ENCODE data around the gene KCNMA1.

KCNMA1 gene

GRCh38 chr10:77359950-77360520, 277.6 kb downstream of the KCNMA1 start:
- TF ChIP-seq CTCF (IDR thresholded peaks at IDR 0.05; ENCODE audit: low read depth, low read length) (no peak), POLR2A (IDR thresholded peaks at IDR 0.05; ENCODE audit: extremely low read depth, insufficient read length) (no peak), MAX (IDR thresholded peaks at IDR 0.05; ENCODE audit: low read depth, low read length) (no peak), MYC (IDR thresholded peaks at IDR 0.05; ENCODE audit: low read depth, low read length) (no peak)
- H3K4me3 ChIP-seq (ENCODE audit: low read depth, low read length) = no peak overlapping the region
- DNase-seq (ENCODE audit: low read depth) = no peak

- no peak for TF ChIP-seq POLR2A (IDR thresholded peaks at IDR 0.05; ENCODE audit: extremely low read depth, insufficient read length)
- no peak for TF ChIP-seq MYC (IDR thresholded peaks at IDR 0.05; ENCODE audit: low read depth, low read length)
- TF ChIP-seq MAX (IDR thresholded peaks at IDR 0.05; ENCODE audit: low read depth, low read length) = no peak
- no peak for TF ChIP-seq CTCF (IDR thresholded peaks at IDR 0.05; ENCODE audit: low read depth, low read length)
- no peak overlapping the region for H3K4me3 ChIP-seq (ENCODE audit: low read depth, low read length)
- no peak for DNase-seq (ENCODE audit: low read depth)
These were observed 278.3 kb downstream of the KCNMA1 start for GRCh38 chr10:77359287-77359691.

GRCh38 chr10:77358656-77359055, 279.0 kb downstream of the KCNMA1 start:
- TF ChIP-seq POLR2A (IDR thresholded peaks at IDR 0.05; ENCODE audit: extremely low read depth, insufficient read length) (no peak), MYC (IDR thresholded peaks at IDR 0.05; ENCODE audit: low read depth, low read length) (no peak), CTCF (IDR thresholded peaks at IDR 0.05; ENCODE audit: low read depth, low read length) (no peak), MAX (IDR thresholded peaks at IDR 0.05; ENCODE audit: low read depth, low read length) (no peak)
- H3K4me3 ChIP-seq (ENCODE audit: low read depth, low read length) = no peak overlapping the region
- DNase-seq (ENCODE audit: low read depth) = no peak

- DNase-seq (ENCODE audit: low read depth) = no peak
- TF ChIP-seq CTCF (IDR thresholded peaks at IDR 0.05; ENCODE audit: low read depth, low read length) = no peak
- no peak for TF ChIP-seq MAX (IDR thresholded peaks at IDR 0.05; ENCODE audit: low read depth, low read length)
- TF ChIP-seq POLR2A (IDR thresholded peaks at IDR 0.05; ENCODE audit: extremely low read depth, insufficient read length) = no peak
- TF ChIP-seq MYC (IDR thresholded peaks at IDR 0.05; ENCODE audit: low read depth, low read length) = no peak
- no peak overlapping the region for H3K4me3 ChIP-seq (ENCODE audit: low read depth, low read length)
These were observed 279.8 kb downstream of the KCNMA1 start for GRCh38 chr10:77357611-77358310.

GRCh38 chr10:77357185-77357584, 280.4 kb downstream of the KCNMA1 start:
- no peak for TF ChIP-seq POLR2A (IDR thresholded peaks at IDR 0.05; ENCODE audit: extremely low read depth, insufficient read length)
- no peak for TF ChIP-seq MYC (IDR thresholded peaks at IDR 0.05; ENCODE audit: low read depth, low read length)
- no peak for TF ChIP-seq MAX (IDR thresholded peaks at IDR 0.05; ENCODE audit: low read depth, low read length)
- no peak for TF ChIP-seq CTCF (IDR thresholded peaks at IDR 0.05; ENCODE audit: low read depth, low read length)
- no peak overlapping the region for H3K4me3 ChIP-seq (ENCODE audit: low read depth, low read length)
- DNase-seq (ENCODE audit: low read depth) = no peak

Data from NB4 (cell line).